SU-DHL-6 (cell line): ENCODE measurements around the gene CCZ1.
"Not testable (repeated sequence)": the region's sequence is repeated elsewhere in the genome, so short reads cannot be mapped to it uniquely, and the experiment has no call there.

ENCODE experiments used
- EZH2phosphoT487 ChIP-seq: fragments of 200-600 bp; sonication (generic), shearing (Covaris generic); conservative IDR thresholded peaks from 2 replicates; pipeline ENCODE4 v1.6.1; 2018; ENCODE audit warnings: mild to moderate bottlenecking, antibody characterized with exemption, low read length, moderate library complexity, mixed read lengths
- TF ChIP-seq, protein P1 (sequence below): fragments of 200-600 bp; sonication (generic); IDR thresholded peaks from one replicate; pipeline ENCODE4 v1.5.1; 2017; ENCODE audit warnings: antibody characterized with exemption, mild to moderate bottlenecking, low read length, moderate library complexity; ENCODE audit not compliant: insufficient read depth, poor library complexity, severe bottlenecking

- TF ChIP-seq, protein P1, sequence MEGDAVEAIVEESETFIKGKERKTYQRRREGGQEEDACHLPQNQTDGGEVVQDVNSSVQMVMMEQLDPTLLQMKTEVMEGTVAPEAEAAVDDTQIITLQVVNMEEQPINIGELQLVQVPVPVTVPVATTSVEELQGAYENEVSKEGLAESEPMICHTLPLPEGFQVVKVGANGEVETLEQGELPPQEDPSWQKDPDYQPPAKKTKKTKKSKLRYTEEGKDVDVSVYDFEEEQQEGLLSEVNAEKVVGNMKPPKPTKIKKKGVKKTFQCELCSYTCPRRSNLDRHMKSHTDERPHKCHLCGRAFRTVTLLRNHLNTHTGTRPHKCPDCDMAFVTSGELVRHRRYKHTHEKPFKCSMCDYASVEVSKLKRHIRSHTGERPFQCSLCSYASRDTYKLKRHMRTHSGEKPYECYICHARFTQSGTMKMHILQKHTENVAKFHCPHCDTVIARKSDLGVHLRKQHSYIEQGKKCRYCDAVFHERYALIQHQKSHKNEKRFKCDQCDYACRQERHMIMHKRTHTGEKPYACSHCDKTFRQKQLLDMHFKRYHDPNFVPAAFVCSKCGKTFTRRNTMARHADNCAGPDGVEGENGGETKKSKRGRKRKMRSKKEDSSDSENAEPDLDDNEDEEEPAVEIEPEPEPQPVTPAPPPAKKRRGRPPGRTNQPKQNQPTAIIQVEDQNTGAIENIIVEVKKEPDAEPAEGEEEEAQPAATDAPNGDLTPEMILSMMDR = not testable (repeated sequence)
- TF ChIP-seq EZH2phosphoT487 = not testable (repeated sequence)
Measured at GRCh38 chr7:5898480-5899224, at the start of gene CCZ1.
